COLO668 (cell line): Measurements from ENCODE around the gene TRMU.

ENCODE experiments used
- DNase-seq: peaks from one replicate; lab custom pipeline; 2025; ENCODE audit not compliant: unreplicated experiment; lab: John Stamatoyannopoulos, UW

TRMU gene

GRCh38 chr22:46336119-46337078 is 885 bp downstream of the TRMU start:
- peak; percentile 60 for DNase-seq

- no peak for DNase-seq
Observed at GRCh38 chr22:46337870-46338269, 2.4 kb downstream of the TRMU start.

GRCh38 chr22:46338636-46339035 is 3.1 kb downstream of the TRMU start:
- DNase-seq = no peak

- DNase-seq = no peak
Observed at GRCh38 chr22:46339956-46340355, 4.4 kb downstream of the TRMU start.

- no peak for DNase-seq
Observed at GRCh38 chr22:46340676-46341075, 5.2 kb downstream of the TRMU start.

GRCh38 chr22:46346680-46347405 is 11.3 kb downstream of the TRMU start:
- no peak for DNase-seq

DNA sequence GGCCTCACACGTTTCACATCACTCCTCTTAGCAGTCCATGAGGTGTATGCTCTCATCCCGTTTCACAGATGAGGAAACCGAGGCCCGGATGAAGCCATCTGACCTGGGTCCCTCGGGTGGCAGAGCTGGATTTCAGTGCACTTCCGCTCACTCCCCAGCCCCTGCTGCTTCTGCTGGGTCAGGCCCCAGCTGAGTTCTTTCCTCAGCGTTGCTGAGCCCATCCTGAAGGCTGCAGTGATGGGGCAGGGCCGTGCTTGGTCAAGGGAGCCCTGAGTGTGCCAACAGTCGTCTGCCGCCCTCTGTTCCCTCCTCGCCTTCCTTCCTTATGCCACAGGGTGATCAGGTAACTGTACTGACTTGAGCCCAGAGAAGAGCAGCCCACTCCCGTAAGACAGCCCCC is 12.1 kb downstream of the TRMU start:
- DNase-seq = no peak

- DNase-seq = no peak
Observed at GRCh38 chr22:46348099-46348695, 12.7 kb downstream of the TRMU start.

DNA sequence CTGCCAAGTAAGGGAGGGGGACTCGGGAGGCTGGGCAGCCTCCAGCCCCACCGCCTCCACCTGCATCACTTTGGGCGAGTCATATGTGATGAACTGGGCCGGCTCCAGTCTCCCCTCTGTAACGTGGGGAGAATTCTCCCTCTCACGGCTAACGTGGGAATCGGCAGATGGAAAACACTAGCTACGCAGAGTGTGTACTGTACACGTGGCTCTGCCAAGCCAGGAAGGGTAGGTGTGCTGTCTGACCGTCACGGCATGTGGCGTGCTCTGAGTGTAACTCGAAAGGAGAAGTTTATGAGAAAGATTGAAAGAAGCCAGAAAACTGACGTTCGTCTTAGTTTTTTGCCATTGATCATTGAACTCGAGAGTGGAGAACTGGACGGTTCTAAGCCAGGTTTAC is 13.7 kb downstream of the TRMU start:
- no peak for DNase-seq

- no peak for DNase-seq
Observed at GRCh38 chr22:46349681-46350080, 14.2 kb downstream of the TRMU start.

- no peak for DNase-seq
Observed at GRCh38 chr22:46350121-46350520, 14.6 kb downstream of the TRMU start.

GRCh38 chr22:46350646-46351045 is 15.1 kb downstream of the TRMU start:
- DNase-seq = no peak

DNA sequence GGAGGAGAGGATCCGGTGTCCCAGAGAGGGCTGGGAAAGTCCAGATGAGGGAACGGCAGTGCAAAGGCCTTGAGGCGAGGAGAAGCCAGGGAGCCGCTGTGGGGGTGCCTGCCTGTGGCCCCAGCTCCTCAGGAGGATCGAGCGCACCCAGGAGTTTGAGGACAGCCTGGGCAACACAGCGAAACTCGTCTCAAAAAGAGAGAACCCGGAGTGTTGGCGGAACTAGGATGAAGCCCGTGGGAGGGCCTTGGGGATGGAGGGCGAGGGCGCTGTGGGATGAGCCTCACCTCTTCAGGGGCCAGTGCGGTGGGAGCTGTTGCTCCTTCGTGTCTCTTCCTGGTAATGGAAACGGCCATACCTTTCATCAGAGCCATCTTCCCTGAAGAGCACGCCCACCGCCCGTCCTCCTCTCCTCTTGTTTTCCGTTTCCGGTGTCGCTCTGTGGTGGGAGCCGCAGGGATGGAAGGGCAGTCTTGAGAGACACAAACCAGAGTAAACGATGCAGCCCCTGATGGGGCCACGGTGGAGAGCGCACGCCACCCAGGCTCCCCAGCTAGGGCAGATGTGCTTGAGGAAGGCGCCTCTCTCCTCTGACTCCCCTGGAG is 15.7 kb downstream of the TRMU start:
- no peak for DNase-seq

DNA sequence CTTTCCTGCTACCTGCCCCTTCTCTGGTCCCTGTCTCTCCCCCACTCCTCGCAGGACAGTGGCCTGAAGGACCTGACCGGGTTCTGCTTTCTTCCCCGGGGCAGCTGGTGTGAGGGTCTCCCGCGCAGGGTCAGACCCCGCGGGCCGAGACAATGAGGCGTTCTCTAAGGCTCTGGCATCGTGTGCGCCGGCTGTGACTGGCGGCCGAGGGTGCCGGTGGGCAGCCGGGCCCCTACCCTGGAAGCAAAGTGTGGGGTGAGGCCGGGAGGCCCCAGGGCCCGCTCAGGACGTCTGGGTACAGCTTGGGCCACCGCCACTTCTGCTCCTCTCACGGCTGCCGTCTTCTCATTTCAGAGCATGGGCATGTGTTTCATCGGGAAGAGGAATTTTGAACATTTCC is 16.3 kb downstream of the TRMU start:
- DNase-seq = no peak

DNA sequence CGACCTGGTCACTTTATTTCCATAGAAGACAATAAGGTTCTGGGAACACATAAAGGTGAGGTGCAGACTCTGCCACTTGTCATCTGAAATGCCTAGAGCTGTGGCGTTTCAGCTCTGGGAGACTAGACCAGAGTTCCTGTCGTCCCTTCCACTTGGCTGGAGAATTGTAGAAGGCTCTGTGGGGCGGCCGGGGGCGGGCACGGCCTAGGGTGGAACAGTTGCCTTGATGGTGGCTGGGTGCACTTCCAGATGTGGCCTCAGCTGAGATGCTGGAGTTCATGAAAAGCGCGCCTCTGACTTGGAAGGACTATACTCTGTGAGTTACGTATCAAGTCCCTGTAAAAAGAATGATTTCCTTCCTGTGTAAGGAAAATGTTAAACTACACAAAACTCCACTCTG is 16.8 kb downstream of the TRMU start:
- DNase-seq = no peak

- DNase-seq = peak; percentile 88
Observed at GRCh38 chr22:46352691-46353386, 17.3 kb downstream of the TRMU start.

GRCh38 chr22:46353483-46354105 is 18.1 kb downstream of the TRMU start:
- no peak for DNase-seq

DNA sequence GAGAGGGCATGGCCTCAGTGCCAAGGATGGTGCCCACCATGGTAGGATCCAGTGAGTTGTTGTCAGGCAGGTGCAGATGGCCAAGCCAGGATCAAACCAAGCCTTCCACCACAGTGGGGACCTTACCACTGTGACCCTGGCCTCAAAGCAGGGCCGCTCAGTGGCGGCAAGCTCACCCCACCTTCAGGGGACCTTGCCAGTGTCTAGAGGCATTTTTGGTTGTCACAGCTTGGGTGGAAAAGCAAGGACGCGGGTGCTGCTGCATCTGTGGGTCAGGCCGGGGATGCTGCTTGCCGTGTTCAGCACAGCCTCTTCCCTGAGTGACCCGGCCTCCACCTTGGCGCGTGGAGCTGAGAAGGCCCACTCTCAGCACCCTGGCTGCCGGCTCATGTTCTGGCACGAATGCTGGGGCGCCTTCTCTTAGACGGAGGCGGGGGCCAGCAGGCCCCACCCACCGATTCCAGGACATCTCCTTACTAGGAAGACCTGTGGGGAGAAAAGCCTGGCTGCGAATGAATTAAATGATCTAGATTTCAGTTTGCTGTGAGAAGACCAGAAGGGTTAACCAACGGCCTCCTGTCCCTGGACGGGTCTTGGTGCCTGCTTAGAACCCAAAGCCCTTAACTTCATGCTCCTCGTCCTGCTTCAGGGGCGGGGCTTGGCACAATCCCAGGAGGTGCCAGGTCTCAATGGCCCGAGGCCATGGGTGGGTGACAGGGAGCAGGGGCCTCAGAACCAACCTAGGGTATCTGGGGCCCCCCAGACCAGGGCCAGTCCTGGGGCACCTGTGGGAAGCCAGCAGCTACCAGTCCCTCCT is 18.9 kb downstream of the TRMU start:
- DNase-seq = no peak

- DNase-seq = no peak
Observed at GRCh38 chr22:46354993-46355305, 19.4 kb downstream of the TRMU start.
